WTC11 (cell line): ENCODE data around the gene GZF1. TPM values are rescaled to one million over a fixed set of nuclear protein-coding genes. Genes with fewer than 3 reads are reported as not detected.

Source experiments
- ATAC-seq: fragments of 200-7000 bp; cut with Tn5 transposase; 2 replicates; pipeline ENCODE4 v1.10.0; 2021; ENCODE audit warnings: mild to moderate bottlenecking, moderate library complexity
- CTCF ChIA-PET: fragments of 300-600 bp; sonication (Branson Sonifier 250); formaldehyde crosslinking; loops from one replicate; lab custom pipeline; 2021; ENCODE audit warnings: antibody characterized with exemption; lab: Charles Lee
- POLR2A ChIA-PET: fragments of 350-600 bp; sonication (Branson Sonifier 250); formaldehyde crosslinking; loops from one replicate; lab custom pipeline; 2021; ENCODE audit warnings: antibody characterized with exemption; lab: Charles Lee
- DNase-seq: peaks from one replicate; pipeline ENCODE4 v3.0.0; 2021; ENCODE audit warnings: low spot score
- H3K27ac Mint-ChIP-seq: 2 replicates; pipeline ENCODE4 v1.8.0; 2021; ENCODE audit warnings: mixed read lengths
- H3K27me3 Mint-ChIP-seq: 2 replicates; pipeline ENCODE4 v1.8.0; 2021; ENCODE audit warnings: low read depth, mild to moderate bottlenecking, moderate library complexity, mixed read lengths
- H3K36me3 Mint-ChIP-seq: 2 replicates; pipeline ENCODE4 v1.8.0; 2021; ENCODE audit warnings: mixed read lengths
- H3K4me1 Mint-ChIP-seq: 2 replicates; pipeline ENCODE4 v1.8.0; 2022; ENCODE audit warnings: mixed read lengths
- H3K4me3 Mint-ChIP-seq: 2 replicates; pipeline ENCODE4 v1.8.0; 2021; ENCODE audit warnings: mild to moderate bottlenecking, moderate library complexity, mixed read lengths
- H3K9me3 Mint-ChIP-seq: 2 replicates; pipeline ENCODE4 v1.8.0; 2021; ENCODE audit warnings: mixed read lengths
- ATF1 ChIP-seq: sonication (generic); formaldehyde crosslinking; IDR thresholded peaks from 2 replicates; pipeline ENCODE4 v1.8.1; 2023; ENCODE audit warnings: mild to moderate bottlenecking, moderate library complexity, missing genetic modification reagents
- ESRRA ChIP-seq: sonication (generic); formaldehyde crosslinking; IDR thresholded peaks from 2 replicates; pipeline ENCODE4 v1.8.1; 2022; ENCODE audit warnings: mild to moderate bottlenecking, missing genetic modification reagents, borderline replicate concordance
- JUN ChIP-seq: sonication (generic); formaldehyde crosslinking; IDR thresholded peaks from 2 replicates; pipeline ENCODE4 v1.8.0; 2023; ENCODE audit warnings: mild to moderate bottlenecking, missing genetic modification reagents
- RELA ChIP-seq: sonication (generic); formaldehyde crosslinking; IDR thresholded peaks from 2 replicates; pipeline ENCODE4 v1.8.1; 2022; ENCODE audit warnings: missing genetic modification reagents, mild to moderate bottlenecking, borderline replicate concordance
- SMAD3 ChIP-seq: sonication (generic); formaldehyde crosslinking; IDR thresholded peaks from 2 replicates; pipeline ENCODE4 v1.8.0; 2022; ENCODE audit warnings: missing genetic modification reagents, mild to moderate bottlenecking, borderline replicate concordance
- ZNF121 ChIP-seq: sonication (generic); formaldehyde crosslinking; IDR thresholded peaks from 2 replicates; pipeline ENCODE4 v1.8.0; 2023; ENCODE audit warnings: missing genetic modification reagents
- ZNF232 ChIP-seq: sonication (generic); formaldehyde crosslinking; IDR thresholded peaks from 2 replicates; pipeline ENCODE4 v1.8.0; 2022; ENCODE audit warnings: mild to moderate bottlenecking, missing genetic modification reagents
- ZNF396 ChIP-seq: fragments of 250-450 bp; sonication (Bioruptor Pico); IDR thresholded peaks from 2 replicates; pipeline ENCODE4 v1.8.0; 2021; ENCODE audit warnings: mild to moderate bottlenecking, moderate library complexity, borderline replicate concordance
- total RNA-seq: library from RNA; stranded (reverse); gene quantifications from 3 replicates; pipeline ENCODE4 v1.2.3, GENCODE V29; 2021
- TF ChIP-seq, protein P1 (sequence below): sonication (generic); formaldehyde crosslinking; IDR thresholded peaks from 2 replicates; pipeline ENCODE4 v1.8.0; 2023; ENCODE audit warnings: missing genetic modification reagents
- TF ChIP-seq, protein P2 (sequence below): sonication (generic); formaldehyde crosslinking; IDR thresholded peaks from 2 replicates; pipeline ENCODE4 v1.8.0; 2023; ENCODE audit warnings: mild to moderate bottlenecking, missing genetic modification reagents
- TF ChIP-seq, protein P3 (sequence below): fragments of 250-450 bp; sonication (Bioruptor Pico); IDR thresholded peaks from 2 replicates; pipeline ENCODE4 v1.8.0; 2021; ENCODE audit warnings: mild to moderate bottlenecking
- TF ChIP-seq, protein P4 (sequence below): fragments of 250-450 bp; sonication (Bioruptor Pico); IDR thresholded peaks from 2 replicates; pipeline ENCODE4 v1.9.0; 2021; ENCODE audit warnings: moderate library complexity, mild to moderate bottlenecking, inconsistent platforms, borderline replicate concordance
- TF ChIP-seq, protein P5 (sequence below): sonication (generic); formaldehyde crosslinking; IDR thresholded peaks from 2 replicates; pipeline ENCODE4 v1.8.1; 2023; ENCODE audit warnings: mild to moderate bottlenecking, missing genetic modification reagents
- TF ChIP-seq, protein P6 (sequence below): sonication (generic); formaldehyde crosslinking; IDR thresholded peaks from 2 replicates; pipeline ENCODE4 v1.8.1; 2023; ENCODE audit warnings: mild to moderate bottlenecking, missing genetic modification reagents, moderate library complexity
- TF ChIP-seq, protein P7 (sequence below): sonication (generic); formaldehyde crosslinking; IDR thresholded peaks from 2 replicates; pipeline ENCODE4 v1.8.1; 2023; ENCODE audit warnings: mild to moderate bottlenecking, missing genetic modification reagents

GZF1 gene
- total RNA-seq, 1 experiment from 2014 or later: 9.5 TPM

DNA sequence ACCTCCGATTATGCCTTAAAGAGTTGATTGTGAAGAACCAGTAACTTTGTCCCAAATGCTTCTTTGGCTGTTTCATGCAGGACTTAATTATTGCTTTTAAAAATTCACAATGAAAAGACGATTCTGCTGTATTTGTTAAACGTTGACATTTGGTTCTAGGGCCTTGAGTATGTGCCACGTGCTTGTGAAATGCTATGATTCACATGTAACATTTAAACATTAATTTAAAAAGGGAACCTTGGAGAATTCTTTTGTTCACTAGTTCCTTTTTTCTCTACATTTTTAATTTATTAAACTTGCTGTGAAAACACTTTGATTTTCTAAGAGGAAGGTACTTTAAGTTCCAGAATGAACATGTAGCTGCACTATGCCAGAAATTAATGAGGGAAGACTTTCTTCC, 9.5 kb downstream of the GZF1 start (continued):
- TF ChIP-seq, protein P1, sequence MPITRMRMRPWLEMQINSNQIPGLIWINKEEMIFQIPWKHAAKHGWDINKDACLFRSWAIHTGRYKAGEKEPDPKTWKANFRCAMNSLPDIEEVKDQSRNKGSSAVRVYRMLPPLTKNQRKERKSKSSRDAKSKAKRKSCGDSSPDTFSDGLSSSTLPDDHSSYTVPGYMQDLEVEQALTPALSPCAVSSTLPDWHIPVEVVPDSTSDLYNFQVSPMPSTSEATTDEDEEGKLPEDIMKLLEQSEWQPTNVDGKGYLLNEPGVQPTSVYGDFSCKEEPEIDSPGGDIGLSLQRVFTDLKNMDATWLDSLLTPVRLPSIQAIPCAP (CRISPR knock-in tag): no peak
- TF ChIP-seq, protein P2, sequence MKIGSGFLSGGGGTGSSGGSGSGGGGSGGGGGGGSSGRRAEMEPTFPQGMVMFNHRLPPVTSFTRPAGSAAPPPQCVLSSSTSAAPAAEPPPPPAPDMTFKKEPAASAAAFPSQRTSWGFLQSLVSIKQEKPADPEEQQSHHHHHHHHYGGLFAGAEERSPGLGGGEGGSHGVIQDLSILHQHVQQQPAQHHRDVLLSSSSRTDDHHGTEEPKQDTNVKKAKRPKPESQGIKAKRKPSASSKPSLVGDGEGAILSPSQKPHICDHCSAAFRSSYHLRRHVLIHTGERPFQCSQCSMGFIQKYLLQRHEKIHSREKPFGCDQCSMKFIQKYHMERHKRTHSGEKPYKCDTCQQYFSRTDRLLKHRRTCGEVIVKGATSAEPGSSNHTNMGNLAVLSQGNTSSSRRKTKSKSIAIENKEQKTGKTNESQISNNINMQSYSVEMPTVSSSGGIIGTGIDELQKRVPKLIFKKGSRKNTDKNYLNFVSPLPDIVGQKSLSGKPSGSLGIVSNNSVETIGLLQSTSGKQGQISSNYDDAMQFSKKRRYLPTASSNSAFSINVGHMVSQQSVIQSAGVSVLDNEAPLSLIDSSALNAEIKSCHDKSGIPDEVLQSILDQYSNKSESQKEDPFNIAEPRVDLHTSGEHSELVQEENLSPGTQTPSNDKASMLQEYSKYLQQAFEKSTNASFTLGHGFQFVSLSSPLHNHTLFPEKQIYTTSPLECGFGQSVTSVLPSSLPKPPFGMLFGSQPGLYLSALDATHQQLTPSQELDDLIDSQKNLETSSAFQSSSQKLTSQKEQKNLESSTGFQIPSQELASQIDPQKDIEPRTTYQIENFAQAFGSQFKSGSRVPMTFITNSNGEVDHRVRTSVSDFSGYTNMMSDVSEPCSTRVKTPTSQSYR (CRISPR knock-in tag): no peak
- no peak for TF ChIP-seq ATF1 (CRISPR knock-in tag)

DNA sequence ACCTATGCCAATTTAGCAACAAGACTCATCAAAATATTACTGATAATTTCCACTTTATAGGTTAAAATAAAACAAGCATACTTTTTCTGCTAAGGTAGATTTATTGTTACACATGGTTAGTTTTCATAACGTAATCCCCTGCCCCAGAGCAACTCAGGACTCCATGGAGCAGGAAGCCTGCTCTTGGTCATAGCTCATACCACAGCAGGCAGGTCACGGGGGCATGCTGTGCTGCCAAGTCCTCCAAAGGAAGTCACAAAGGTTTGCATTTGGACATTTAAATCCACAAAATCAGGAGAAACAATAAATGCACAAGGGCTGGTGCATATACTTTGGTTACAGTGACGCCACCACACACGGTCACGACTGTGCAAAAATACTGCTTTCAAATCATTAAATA, 12.5 kb downstream of the GZF1 start:
- DNase-seq (no peak), ATAC-seq (no peak)
- Mint-ChIP-seq H3K4me3 (no peak overlapping the region), H3K9me3 (no peaks in the 10 kb centered on the region), H3K27ac (0 out of 2 replicates have a peak overlapping the region, but pooled peaks have one; percentile 19), H3K4me1 (no peaks in the 10 kb centered on the region), H3K36me3 (peaks cover 73% of the 10 kb centered on the region), H3K27me3 (no peaks in the 10 kb centered on the region)
- TF ChIP-seq JUN: no peak
- ChIA-PET POLR2A (interaction anchor here (0.6 kb wide), 1 partner anchor 9 kb away, joined by 3 read pairs; no protein-coding TSS in a partner anchor), CTCF (no interaction called here)

DNA sequence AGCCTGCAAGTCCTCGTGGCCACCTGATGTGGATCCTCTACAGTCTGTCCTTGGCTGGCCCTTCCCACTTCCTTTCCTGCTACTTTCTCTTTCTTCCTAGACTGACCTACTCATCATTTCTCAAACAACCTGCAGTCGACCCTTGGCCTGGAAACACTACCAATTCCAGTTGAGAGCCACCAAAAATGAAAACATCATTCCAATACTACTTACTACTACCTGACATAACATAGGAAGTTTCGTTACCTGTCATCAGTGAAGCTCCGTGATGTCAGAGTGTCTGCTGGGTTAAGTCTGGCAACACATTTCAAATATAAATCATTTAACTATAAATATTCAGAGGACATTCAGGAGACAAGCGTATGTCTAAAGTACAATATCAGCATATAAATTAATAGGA, 13.8 kb downstream of the GZF1 start:
- ChIA-PET CTCF (no interaction called here), POLR2A (no interaction called here)
- H3K9me3 Mint-ChIP-seq: no peaks in the 10 kb centered on the region
- H3K27ac Mint-ChIP-seq: no peak overlapping the region; the same call in 1 of the 2 replicates
- ATAC-seq: no peak
- no peaks in the 10 kb centered on the region for H3K27me3 Mint-ChIP-seq
- peaks cover 68% of the 10 kb centered on the region for H3K36me3 Mint-ChIP-seq
- TF ChIP-seq JUN (no peak), ESRRA (CRISPR knock-in tag) (no peak), ZNF121 (CRISPR knock-in tag) (no peak), SMAD3 (CRISPR knock-in tag) (no peak), ZNF396 (CRISPR knock-in tag) (no peak), RELA (CRISPR knock-in tag) (no peak), ZNF232 (CRISPR knock-in tag) (no peak)
- TF ChIP-seq, protein P3, sequence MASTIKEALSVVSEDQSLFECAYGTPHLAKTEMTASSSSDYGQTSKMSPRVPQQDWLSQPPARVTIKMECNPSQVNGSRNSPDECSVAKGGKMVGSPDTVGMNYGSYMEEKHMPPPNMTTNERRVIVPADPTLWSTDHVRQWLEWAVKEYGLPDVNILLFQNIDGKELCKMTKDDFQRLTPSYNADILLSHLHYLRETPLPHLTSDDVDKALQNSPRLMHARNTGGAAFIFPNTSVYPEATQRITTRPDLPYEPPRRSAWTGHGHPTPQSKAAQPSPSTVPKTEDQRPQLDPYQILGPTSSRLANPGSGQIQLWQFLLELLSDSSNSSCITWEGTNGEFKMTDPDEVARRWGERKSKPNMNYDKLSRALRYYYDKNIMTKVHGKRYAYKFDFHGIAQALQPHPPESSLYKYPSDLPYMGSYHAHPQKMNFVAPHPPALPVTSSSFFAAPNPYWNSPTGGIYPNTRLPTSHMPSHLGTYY (CRISPR knock-in tag): no peak
- TF ChIP-seq, protein P4, sequence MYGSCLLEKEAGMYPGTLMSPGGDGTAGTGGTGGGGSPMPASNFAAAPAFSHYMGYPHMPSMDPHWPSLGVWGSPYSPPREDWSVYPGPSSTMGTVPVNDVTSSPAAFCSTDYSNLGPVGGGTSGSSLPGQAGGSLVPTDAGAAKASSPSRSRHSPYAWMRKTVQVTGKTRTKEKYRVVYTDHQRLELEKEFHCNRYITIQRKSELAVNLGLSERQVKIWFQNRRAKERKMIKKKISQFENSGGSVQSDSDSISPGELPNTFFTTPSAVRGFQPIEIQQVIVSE (CRISPR knock-in tag): no peak
- TF ChIP-seq, protein P5, sequence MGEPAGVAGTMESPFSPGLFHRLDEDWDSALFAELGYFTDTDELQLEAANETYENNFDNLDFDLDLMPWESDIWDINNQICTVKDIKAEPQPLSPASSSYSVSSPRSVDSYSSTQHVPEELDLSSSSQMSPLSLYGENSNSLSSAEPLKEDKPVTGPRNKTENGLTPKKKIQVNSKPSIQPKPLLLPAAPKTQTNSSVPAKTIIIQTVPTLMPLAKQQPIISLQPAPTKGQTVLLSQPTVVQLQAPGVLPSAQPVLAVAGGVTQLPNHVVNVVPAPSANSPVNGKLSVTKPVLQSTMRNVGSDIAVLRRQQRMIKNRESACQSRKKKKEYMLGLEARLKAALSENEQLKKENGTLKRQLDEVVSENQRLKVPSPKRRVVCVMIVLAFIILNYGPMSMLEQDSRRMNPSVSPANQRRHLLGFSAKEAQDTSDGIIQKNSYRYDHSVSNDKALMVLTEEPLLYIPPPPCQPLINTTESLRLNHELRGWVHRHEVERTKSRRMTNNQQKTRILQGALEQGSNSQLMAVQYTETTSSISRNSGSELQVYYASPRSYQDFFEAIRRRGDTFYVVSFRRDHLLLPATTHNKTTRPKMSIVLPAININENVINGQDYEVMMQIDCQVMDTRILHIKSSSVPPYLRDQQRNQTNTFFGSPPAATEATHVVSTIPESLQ (CRISPR knock-in tag): no peak
- TF ChIP-seq, protein P6, sequence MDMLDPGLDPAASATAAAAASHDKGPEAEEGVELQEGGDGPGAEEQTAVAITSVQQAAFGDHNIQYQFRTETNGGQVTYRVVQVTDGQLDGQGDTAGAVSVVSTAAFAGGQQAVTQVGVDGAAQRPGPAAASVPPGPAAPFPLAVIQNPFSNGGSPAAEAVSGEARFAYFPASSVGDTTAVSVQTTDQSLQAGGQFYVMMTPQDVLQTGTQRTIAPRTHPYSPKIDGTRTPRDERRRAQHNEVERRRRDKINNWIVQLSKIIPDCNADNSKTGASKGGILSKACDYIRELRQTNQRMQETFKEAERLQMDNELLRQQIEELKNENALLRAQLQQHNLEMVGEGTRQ: no peak
- TF ChIP-seq, protein P7, sequence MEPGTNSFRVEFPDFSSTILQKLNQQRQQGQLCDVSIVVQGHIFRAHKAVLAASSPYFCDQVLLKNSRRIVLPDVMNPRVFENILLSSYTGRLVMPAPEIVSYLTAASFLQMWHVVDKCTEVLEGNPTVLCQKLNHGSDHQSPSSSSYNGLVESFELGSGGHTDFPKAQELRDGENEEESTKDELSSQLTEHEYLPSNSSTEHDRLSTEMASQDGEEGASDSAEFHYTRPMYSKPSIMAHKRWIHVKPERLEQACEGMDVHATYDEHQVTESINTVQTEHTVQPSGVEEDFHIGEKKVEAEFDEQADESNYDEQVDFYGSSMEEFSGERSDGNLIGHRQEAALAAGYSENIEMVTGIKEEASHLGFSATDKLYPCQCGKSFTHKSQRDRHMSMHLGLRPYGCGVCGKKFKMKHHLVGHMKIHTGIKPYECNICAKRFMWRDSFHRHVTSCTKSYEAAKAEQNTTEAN (CRISPR knock-in tag): no peak
- no peak for DNase-seq
- no peaks in the 10 kb centered on the region for H3K4me1 Mint-ChIP-seq
- no peak overlapping the region for H3K4me3 Mint-ChIP-seq
